HG02970 (cell line): ENCODE data around the gene LPP.

Source experiments
- ATAC-seq: cut with Tn5 transposase; IDR thresholded peaks from one replicate; pipeline ENCODE4 v1.9.1; 2021; ENCODE audit warnings: mild to moderate bottlenecking, moderate library complexity, moderate number of reproducible peaks; ENCODE audit not compliant: unreplicated experiment, low FRiP score

LPP gene

GRCh38 chr3:188214442-188214841 is 60.5 kb downstream of the LPP start:
- no peak for ATAC-seq

DNA sequence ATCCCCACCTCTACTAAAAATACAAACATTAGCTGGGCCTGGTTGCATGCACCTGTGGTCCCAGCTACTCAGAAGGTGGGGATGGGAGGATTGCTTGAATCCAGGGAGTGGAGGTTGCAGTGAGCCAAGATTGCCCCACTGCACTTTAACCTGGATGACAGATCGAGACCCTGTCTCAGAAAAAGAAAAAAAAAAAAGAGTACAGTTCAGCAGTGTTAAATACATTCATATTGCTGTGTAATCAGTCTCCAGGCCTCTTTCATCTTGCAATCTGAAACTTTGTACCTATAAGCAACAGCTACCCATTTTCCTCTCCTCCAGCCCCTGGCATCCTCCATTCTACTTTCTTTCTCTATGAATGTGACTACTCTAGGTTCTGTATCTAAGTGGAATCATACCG is 61.2 kb downstream of the LPP start:
- ATAC-seq, result no peak

DNA sequence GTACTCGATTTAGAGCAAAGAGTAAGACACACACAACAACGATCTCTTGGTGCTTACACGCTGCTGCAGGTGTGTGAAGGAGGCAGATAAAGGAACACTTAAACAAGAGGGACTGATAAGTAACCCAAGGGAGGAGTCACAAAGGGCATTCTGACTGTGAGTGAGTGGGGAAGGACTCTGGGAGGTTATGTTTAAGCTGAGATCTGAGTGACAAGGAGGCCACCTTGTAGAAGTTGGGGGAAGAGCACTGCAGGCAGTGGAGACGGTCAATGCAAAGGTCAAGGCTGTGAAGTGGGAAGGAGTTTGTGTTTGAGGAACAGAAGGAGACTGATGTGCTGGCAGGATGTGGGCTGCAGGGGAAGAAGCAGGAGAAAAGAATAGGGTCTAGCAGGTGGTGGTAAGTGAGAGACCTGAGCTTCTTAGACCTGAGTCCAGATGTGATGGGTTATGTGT is 63.1 kb downstream of the LPP start:
- ATAC-seq, result no peak

GRCh38 chr3:188217726-188218125 is 63.8 kb downstream of the LPP start:
- ATAC-seq, result no peak

GRCh38 chr3:188218603-188219002 is 64.6 kb downstream of the LPP start:
- no peak for ATAC-seq

DNA sequence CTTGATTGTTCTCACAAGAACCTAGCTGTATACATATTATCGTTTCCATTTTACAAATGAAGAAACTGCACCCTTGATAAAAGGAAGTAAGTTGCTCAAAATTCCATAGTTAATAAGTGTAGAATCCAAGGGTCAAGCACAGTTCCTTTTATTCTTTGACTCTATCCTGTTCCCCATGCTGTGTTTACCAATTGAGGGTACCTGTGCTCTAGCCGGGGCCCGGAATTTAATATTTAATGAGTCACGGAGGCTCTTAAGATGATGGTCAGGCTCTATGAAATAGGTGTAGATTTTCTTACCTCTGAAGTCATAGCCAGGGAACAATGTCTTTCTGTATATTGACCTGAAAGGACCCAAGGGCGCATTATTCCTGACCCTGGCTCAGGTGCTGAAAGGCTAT is 65.2 kb downstream of the LPP start:
- no peak for ATAC-seq

GRCh38 chr3:188220097-188220788 is 66.3 kb downstream of the LPP start:
- no peak for ATAC-seq

DNA sequence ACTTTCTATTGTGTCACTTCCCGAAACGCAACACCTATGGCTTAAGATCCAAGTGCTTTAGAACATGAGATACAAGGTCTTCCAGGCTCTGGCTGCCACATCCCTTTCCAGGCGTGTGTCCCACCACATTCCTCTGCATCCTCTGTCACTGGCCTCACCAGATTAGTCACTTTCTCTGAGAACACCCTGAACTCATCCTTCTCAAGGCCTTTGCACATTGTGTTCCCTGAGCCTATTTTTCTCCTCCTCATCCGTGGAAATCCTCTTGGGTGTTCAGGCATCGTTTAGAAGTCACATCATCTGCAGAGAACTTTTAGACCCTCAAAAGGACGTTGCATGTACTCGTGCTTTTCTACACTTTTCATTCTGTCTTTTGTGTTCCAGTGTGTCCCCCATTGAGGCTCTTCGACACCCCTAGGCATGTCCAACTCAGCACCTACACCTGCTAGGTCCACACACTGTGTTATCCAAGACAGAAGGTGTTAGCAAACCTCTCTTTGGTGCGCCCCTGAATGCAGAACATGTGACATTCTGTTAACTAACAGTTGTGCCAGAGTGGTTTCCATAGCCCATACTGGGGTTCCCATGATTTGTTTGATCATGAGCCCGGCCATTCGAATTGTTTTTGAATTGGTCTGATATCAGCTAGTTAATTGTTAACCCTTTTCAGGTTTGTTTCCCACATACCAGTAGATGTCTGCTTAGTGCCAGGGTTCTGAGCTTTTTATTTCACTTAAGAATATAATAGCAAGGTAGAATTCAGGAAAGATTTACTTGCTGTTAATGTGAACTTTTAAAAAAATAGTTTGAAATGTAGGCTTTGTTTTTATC is 67.2 kb downstream of the LPP start:
- ATAC-seq, result no peak

GRCh38 chr3:188223936-188224335 is 70.0 kb downstream of the LPP start:
- ATAC-seq, result no peak

DNA sequence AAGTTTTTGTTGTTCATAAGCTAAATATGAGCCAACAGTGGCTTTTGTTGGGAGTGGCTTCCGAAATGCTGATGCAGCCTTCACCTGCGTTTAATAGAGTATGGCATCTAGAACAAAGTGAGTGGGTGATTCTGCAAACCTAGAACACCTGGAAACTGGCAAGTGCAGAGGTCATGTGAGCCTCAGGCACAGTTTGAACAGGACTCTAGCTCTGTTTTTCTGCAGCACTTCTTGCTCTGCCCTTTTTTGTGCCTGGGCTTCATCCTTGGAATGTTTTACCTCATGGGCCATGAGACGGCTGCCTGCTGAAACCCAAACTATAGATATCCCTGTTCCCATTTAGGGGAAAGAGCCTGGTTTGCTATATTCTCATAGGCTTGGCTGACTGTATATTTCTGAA is 73.5 kb downstream of the LPP start:
- no peak for ATAC-seq

GRCh38 chr3:188229177-188229576 is 75.2 kb downstream of the LPP start:
- ATAC-seq, result no peak

DNA sequence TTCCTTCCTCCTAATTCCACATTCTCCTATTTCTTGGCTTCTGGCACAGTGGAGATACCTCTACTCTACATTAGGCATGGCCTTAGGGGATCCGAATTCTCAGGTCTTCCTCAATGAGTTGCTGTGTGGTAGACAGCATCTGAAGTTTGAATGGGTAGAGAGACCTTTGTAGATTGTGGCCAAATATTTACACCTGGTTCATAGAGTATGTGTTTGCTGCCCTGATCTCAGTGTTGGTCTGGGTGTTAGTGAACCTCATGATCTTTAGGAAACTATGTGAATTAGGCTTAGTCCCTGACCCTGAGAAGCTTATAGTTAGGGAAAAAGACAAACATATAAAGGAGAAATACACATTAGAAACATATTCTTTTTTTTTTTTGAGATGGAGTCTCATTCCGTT is 75.8 kb downstream of the LPP start:
- ATAC-seq, result no peak

GRCh38 chr3:188230962-188231361 is 77.0 kb downstream of the LPP start:
- ATAC-seq, result no peak

GRCh38 chr3:188231456-188231855 is 77.5 kb downstream of the LPP start:
- ATAC-seq, result no peak

DNA sequence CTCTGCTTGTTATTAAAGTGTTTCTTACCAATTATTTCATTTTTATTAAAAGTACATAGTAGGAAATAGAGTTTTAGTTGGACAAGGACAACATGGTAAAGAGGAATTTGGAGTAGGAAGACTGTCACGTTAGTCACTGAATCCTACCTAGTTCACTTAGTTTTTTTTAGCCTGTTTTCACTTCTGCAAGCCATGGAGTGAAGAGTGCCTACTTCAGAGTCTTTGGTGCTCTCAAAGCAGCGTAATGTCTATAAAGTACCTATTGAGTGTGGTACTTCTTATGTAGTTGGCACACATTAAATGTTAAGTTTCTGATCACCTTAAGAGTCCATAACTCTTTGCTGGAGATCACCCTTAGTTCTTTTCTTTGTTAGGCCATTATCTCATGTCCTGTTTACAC is 78.7 kb downstream of the LPP start:
- ATAC-seq, result no peak

DNA sequence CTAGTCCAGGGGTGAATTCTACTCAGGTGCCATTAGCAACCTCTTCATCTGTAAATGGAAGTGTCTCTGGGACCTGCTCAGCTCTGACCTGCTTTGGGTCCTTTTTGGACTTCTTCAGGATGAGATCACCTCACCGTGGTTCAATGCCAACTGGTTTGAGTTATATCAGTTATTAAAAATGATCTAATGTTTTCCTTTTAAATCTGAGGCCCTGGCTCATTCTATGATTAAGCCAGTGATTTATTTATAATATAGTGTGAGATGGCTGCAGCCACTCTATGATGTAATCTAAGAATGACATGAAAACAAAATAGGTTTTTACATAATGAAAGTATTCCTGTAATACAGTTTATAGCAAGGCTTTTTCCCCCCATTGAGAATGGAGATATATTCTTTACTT is 79.4 kb downstream of the LPP start:
- no peak for ATAC-seq

DNA sequence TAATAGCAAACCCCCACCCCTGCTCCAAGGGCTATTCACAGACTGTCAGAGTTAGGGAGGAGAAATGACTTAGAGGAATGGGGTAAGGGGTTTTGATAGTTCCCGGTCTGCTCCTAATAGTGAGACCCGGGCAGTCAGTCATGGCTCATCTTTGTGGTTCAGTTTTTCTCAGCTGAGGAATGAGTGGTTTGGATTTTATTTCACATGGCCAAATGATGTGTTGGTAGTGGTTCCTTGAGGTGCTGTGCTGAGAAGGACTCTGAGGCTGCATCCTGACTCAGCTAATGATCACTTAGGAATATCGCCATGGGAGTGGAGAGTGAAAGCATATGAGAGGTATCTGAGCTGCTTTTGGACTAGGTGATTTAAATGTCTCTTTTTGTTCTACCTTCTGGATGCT is 80.2 kb downstream of the LPP start:
- no peak for ATAC-seq

DNA sequence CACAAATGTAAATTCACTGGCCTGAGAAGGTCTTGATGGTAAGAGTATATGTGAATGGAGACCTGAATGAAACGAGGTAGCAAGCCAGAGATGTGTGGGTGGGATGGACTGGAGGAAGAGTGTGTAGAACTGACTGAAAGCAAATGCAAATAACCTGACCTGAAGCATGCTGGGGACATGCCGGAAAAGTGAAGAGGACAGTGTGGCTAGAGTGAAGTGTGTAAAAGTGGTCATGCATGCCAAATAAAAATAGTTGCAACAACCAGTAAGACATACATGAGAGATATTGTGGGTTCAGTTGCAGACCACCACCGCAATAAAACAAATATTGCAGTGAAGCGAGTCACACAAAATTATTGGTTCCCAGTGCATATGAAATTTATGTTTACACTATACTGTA is 82.3 kb downstream of the LPP start:
- ATAC-seq, result no peak

GRCh38 chr3:188239035-188239434 is 85.1 kb downstream of the LPP start:
- ATAC-seq, result no peak

DNA sequence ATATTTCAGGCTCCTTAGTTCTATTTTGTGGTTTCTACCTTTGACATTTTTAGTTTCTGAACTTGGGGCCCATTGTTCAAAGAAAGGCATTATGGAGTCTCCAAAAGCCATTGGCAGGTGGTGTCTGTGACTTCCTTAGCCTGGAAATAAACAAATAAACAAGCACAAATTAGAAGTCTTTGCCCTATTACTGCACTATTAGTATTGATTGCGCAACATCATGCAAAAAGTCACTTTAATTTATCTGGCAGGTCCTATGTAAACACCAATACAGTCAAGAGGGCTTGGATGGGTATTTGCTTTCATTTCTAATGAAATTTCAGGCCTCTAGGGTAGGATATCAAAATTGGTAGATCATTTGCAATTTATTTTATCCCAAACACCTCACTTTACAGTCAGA is 85.6 kb downstream of the LPP start:
- no peak for ATAC-seq

DNA sequence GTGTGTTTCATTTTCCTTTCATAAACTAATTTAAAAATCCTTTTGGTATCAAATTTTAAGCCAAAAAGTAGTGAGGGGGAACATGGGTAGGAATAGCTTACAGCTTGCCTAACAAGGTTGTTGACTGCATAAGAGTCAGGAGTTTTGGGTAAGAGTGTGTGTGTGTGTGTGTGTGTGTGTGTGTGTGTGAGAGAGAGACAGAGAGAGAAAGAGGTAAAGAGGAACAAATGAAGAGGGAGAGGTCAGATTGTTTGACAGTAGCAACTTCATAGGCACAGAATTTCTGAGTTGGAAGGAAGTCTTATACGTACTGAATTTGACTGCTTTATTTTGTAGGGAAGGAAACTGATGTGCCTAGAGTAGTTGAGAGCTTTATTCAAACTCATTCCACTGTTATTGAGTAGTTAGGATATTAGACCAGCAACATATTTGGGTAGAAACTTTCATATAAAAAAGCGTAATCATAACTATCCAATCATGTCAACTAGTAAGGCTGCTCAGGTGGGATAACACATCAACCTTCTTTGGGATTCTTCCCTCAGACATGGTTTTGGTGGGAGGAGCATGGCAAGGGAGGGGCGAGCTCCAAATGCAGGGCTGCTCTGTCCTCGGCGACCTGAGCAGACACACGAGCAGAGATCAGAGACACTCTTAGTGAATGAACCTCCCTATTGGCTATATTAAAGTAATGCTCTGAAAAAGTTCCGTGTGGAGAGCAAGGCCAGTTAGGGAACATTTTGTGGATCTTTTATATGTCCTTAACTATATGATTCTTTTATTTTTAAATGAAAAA is 86.4 kb downstream of the LPP start:
- ATAC-seq, result no peak
